HL-60 (cell line): ENCODE measurements around the gene HABP2.

Source experiments
- DNase-seq, 2 experiments: peaks; one replicate each; pipeline ENCODE4 v3.0.0-alpha.2; 2010 to 2020; ENCODE audit warnings: low read depth in 1 of 2, low spot score in 1 of 2
- H3K27ac ChIP-seq: fragments of 250-450 bp; sonication (Bioruptor Pico); replicated peaks from 2 replicates; pipeline ENCODE4 v1.5.1; 2020; ENCODE audit warnings: mild to moderate bottlenecking, moderate library complexity
- H3K27me3 ChIP-seq: fragments of 250-450 bp; sonication (Bioruptor Pico); 2 replicates; pipeline ENCODE4 v1.5.1; 2021; ENCODE audit warnings: mild to moderate bottlenecking, moderate library complexity; ENCODE audit not compliant: insufficient read depth, poor library complexity, severe bottlenecking
- H3K4me3 ChIP-seq: replicated peaks from 2 replicates; pipeline ENCODE4 v1.5.1; 2011; ENCODE audit warnings: mild to moderate bottlenecking, control low read depth, low read length; ENCODE audit not compliant: insufficient read depth
- GABPA ChIP-seq: IDR thresholded peaks from 2 replicates; pipeline ENCODE4 v1.6.1; 2012; ENCODE audit warnings: low read depth
- POLR2AphosphoS5 ChIP-seq: IDR thresholded peaks from 2 replicates; pipeline ENCODE4 v1.6.1; 2012; ENCODE audit warnings: low read depth
- SPI1 ChIP-seq: IDR thresholded peaks from 2 replicates; pipeline ENCODE4 v1.6.1; 2012; ENCODE audit warnings: low read depth, mild to moderate bottlenecking, borderline replicate concordance
- TF ChIP-seq, protein P1 (sequence below): IDR thresholded peaks from one replicate; pipeline ENCODE4 v1.5.1; 2011; ENCODE audit warnings: low read length, control low read depth, inconsistent platforms; ENCODE audit not compliant: insufficient read depth
- TF ChIP-seq, protein P2 (sequence below): IDR thresholded peaks from 2 replicates; pipeline ENCODE4 v1.6.1; 2012; ENCODE audit warnings: low read depth; ENCODE audit not compliant: insufficient replicate concordance

The HABP2 gene

DNA sequence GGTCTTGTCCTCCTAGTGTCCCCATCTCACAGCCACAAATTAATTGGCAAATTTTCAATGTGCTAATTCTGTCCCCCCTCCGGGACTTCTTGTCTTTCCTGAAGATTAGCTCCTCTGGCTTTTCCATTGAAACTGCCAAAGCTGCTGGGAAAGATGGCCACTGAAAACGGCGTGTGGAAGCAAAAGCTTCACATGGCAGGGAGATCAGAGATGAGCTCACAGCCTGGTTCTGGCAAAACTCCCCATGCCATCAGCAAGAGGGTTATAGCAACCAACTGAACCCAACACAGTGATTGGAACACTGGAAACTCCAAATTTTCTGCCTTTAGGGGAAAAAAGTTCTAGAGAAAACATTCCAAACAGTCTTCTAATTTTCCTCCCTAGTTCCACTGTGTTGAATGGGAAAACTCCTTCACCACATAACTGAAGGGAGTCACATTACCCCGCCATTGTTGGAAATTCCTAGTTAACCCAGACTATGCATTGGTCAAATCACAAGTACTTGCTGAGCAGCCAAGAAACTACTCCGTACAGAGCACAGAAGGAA is 74.0 kb downstream of the HABP2 start:
- TF ChIP-seq, protein P1, sequence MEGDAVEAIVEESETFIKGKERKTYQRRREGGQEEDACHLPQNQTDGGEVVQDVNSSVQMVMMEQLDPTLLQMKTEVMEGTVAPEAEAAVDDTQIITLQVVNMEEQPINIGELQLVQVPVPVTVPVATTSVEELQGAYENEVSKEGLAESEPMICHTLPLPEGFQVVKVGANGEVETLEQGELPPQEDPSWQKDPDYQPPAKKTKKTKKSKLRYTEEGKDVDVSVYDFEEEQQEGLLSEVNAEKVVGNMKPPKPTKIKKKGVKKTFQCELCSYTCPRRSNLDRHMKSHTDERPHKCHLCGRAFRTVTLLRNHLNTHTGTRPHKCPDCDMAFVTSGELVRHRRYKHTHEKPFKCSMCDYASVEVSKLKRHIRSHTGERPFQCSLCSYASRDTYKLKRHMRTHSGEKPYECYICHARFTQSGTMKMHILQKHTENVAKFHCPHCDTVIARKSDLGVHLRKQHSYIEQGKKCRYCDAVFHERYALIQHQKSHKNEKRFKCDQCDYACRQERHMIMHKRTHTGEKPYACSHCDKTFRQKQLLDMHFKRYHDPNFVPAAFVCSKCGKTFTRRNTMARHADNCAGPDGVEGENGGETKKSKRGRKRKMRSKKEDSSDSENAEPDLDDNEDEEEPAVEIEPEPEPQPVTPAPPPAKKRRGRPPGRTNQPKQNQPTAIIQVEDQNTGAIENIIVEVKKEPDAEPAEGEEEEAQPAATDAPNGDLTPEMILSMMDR, result no peak
- TF ChIP-seq POLR2AphosphoS5 (no peak), SPI1 (no peak), GABPA (no peak)
- H3K27me3 ChIP-seq, result no peaks in the 10 kb centered on the region

DNA sequence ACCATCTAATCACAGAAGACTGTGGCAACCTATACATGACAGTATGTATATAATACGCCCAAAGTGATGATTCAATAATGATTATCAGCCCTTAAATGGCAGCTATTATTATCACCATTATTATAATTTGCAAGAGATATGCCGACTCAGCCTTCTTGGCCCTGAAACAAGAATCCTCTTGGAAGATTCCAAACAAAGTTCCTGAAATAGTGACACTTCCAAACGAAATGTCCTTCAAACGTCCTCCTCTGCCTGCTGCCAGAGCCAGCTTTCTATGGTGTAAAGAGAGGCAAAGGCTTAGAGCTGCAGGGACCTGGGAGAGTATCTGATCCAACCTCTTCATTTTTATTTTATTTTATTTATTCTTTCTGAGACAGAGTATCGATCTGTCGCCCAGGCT is 75.0 kb downstream of the HABP2 start:
- Histone ChIP-seq H3K27ac (no peak overlapping the region), H3K27me3 (no peaks in the 10 kb centered on the region), H3K4me3 (no peak overlapping the region)
- no peak for DNase-seq
- TF ChIP-seq POLR2AphosphoS5 (no peak), GABPA (no peak), SPI1 (no peak)
- TF ChIP-seq, protein P1, result no peak
- TF ChIP-seq, protein P2, sequence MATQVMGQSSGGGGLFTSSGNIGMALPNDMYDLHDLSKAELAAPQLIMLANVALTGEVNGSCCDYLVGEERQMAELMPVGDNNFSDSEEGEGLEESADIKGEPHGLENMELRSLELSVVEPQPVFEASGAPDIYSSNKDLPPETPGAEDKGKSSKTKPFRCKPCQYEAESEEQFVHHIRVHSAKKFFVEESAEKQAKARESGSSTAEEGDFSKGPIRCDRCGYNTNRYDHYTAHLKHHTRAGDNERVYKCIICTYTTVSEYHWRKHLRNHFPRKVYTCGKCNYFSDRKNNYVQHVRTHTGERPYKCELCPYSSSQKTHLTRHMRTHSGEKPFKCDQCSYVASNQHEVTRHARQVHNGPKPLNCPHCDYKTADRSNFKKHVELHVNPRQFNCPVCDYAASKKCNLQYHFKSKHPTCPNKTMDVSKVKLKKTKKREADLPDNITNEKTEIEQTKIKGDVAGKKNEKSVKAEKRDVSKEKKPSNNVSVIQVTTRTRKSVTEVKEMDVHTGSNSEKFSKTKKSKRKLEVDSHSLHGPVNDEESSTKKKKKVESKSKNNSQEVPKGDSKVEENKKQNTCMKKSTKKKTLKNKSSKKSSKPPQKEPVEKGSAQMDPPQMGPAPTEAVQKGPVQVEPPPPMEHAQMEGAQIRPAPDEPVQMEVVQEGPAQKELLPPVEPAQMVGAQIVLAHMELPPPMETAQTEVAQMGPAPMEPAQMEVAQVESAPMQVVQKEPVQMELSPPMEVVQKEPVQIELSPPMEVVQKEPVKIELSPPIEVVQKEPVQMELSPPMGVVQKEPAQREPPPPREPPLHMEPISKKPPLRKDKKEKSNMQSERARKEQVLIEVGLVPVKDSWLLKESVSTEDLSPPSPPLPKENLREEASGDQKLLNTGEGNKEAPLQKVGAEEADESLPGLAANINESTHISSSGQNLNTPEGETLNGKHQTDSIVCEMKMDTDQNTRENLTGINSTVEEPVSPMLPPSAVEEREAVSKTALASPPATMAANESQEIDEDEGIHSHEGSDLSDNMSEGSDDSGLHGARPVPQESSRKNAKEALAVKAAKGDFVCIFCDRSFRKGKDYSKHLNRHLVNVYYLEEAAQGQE, result no peak

More for the DNA sequence above, 74.0 kb downstream of the HABP2 start:
- DNase-seq, result no peak
- no peak overlapping the region for H3K27ac ChIP-seq
- no peak overlapping the region for H3K4me3 ChIP-seq

DNA sequence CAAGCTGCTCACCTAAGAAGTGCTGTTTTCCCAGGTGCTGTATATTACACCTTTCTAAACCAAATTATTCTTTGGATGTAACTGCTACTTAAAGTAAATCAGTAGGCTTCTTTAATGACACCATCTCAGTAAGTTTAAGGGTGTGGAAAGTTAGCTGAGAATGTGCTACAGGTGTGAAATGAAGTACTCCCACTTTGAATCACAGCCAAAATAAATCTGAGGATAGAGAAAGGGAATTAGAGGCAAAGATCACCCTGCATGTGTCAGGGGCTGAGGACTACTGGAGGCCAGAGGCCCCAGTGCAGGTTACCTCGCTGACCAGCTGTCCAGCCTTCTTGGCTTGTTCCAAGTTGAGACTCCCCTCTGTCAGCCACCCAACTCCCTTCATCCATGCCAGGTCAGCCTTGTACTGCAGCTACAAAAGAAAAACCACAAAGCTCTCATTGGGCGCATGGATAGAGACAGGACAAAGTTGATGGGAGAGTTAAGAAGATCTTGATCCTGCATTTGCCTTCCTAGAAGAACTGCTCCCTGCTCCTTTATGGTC is 75.8 kb downstream of the HABP2 start:
- no peak overlapping the region for H3K27ac ChIP-seq
- no peak for DNase-seq
- H3K27me3 ChIP-seq, result peaks cover 2% of the 10 kb centered on the region
- TF ChIP-seq, protein P1, result no peak
- TF ChIP-seq, protein P2, result no peak
- TF ChIP-seq GABPA, result no peak
- no peak for TF ChIP-seq POLR2AphosphoS5
- no peak for TF ChIP-seq SPI1
- H3K4me3 ChIP-seq, result no peak overlapping the region
